Measurements from ENCODE around the gene CCDC68. TPM values are rescaled to one million over a fixed set of nuclear protein-coding genes. Genes with fewer than 3 reads are reported as not detected.

CCDC68 gene, protein sequence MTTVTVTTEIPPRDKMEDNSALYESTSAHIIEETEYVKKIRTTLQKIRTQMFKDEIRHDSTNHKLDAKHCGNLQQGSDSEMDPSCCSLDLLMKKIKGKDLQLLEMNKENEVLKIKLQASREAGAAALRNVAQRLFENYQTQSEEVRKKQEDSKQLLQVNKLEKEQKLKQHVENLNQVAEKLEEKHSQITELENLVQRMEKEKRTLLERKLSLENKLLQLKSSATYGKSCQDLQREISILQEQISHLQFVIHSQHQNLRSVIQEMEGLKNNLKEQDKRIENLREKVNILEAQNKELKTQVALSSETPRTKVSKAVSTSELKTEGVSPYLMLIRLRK
- total RNA-seq: 1.6 and 2.3 TPM in 2 replicates

GRCh38 chr18:54958704-54959625 is at the start of gene CCDC68:
CCDC68 (minus strand) TSS chr18:54959461; CDS start chr18:54942791, 16,670 bp downstream.

Other genes starting within 250 kb of the CCDC68 start
- gene RAB27B, start 131.0 kb downstream of the CCDC68 start, total RNA-seq: under 0.01 and 0.10 TPM in 2 replicates

Data from vein endothelial cell (primary cell).